K562 (cell line): ENCODE results near the gene MTSS2.

Experiments used
- RFX5 ChIP-seq: IDR thresholded peaks from 2 replicates; pipeline ENCODE4 v1.6.1; 2011; ENCODE audit warnings: low read depth, mild to moderate bottlenecking, improper control_type of control experiment, low read length
- SAFB2 ChIP-seq: fragments of 200-400 bp; formaldehyde crosslinking; IDR thresholded peaks from 2 replicates; pipeline ENCODE4 v1.6.1; 2018; ENCODE audit warnings: borderline replicate concordance, low read length, low read depth, moderate library complexity; ENCODE audit not compliant: severe bottlenecking
- YY1 ChIP-seq, 3 experiments: IDR thresholded peaks; 2 replicates each; pipeline ENCODE4 v1.6.1; 2011; ENCODE audit warnings: low read length in 2 of 3, mild to moderate bottlenecking in 2 of 3, moderate library complexity in 2 of 3, borderline replicate concordance in 1 of 3, control low read depth in 1 of 3, low read depth in 1 of 3; ENCODE audit not compliant: insufficient read depth in 3 of 3, insufficient replicate concordance in 2 of 3, control insufficient read depth in 1 of 3, insufficient read length in 1 of 3; ENCODE audit errors: extremely low read depth in 1 of 3
- ZNF316 ChIP-seq: fragments of 450-650 bp; IDR thresholded peaks from 2 replicates; pipeline ENCODE4 v1.6.1; 2016

- TF ChIP-seq YY1 (IDR thresholded peaks at IDR 0.05; ENCODE audit: borderline replicate concordance in 1 of 3, control insufficient read depth in 1 of 3, extremely low read depth in 1 of 3, insufficient read depth in 3 of 3, insufficient read length in 1 of 3, insufficient replicate concordance in 2 of 3, low read depth in 1 of 3, low read length in 2 of 3): no peak
- TF ChIP-seq SAFB2: no peak
- TF ChIP-seq RFX5: no peak
- TF ChIP-seq ZNF316: no peak
Measured at GRCh38 chr16:70717065-70717464, 31.2 kb upstream of the MTSS2 start.
